Astrocyte (in vitro differentiated cells and primary cell): Measurements from ENCODE around the gene MYO1B. TPM values are rescaled to one million over a fixed set of nuclear protein-coding genes. Genes with fewer than 3 reads are reported as not detected.

Experiments used
- DNase-seq: peaks from one replicate; pipeline ENCODE4 v3.0.0-alpha.2; 2010; ENCODE audit warnings: low read depth
- FAIRE-seq: peaks from 2 replicates; lab custom pipeline; 2011; peaks lifted over from hg19 to GRCh38; lab: Jason Lieb, UNC
- H2AFZ ChIP-seq: 2 replicates; pipeline ENCODE4 v1.6.0; 2012; ENCODE audit warnings: low read depth, low read length, inconsistent platforms
- H3K27ac ChIP-seq: 2 replicates; pipeline ENCODE4 v1.5.1; 2011; ENCODE audit warnings: low read depth, low read length, inconsistent platforms
- H3K27me3 ChIP-seq: 2 replicates; pipeline ENCODE4 v1.6.0; 2011; ENCODE audit warnings: low read length, inconsistent platforms; ENCODE audit not compliant: insufficient read depth
- H3K36me3 ChIP-seq: 2 replicates; pipeline ENCODE4 v1.5.1; 2011; ENCODE audit warnings: low read length, inconsistent platforms; ENCODE audit not compliant: insufficient read depth
- H3K4me1 ChIP-seq: 2 replicates; pipeline ENCODE4 v1.5.1; 2011; ENCODE audit warnings: low read length, inconsistent platforms; ENCODE audit not compliant: insufficient read depth
- H3K4me2 ChIP-seq: 2 replicates; pipeline ENCODE4 v1.6.0; 2012; ENCODE audit warnings: low read length, inconsistent platforms
- H3K4me3 ChIP-seq: 2 replicates; pipeline ENCODE4 v1.5.1; 2011; ENCODE audit warnings: low read depth, mild to moderate bottlenecking, low read length, inconsistent platforms; ENCODE audit not compliant: insufficient read depth
- H3K79me2 ChIP-seq: 2 replicates; pipeline ENCODE4 v1.6.0; 2012; ENCODE audit warnings: mild to moderate bottlenecking, low read length, inconsistent platforms; ENCODE audit not compliant: insufficient read depth
- H3K9ac ChIP-seq: 2 replicates; pipeline ENCODE4 v1.6.0; 2012; ENCODE audit warnings: mild to moderate bottlenecking, low read length, inconsistent platforms
- H3K9me3 ChIP-seq: 2 replicates; pipeline ENCODE4 v1.5.1; 2012; ENCODE audit warnings: low read depth, mild to moderate bottlenecking, low read length, inconsistent platforms; ENCODE audit not compliant: insufficient read depth
- H4K20me1 ChIP-seq: 2 replicates; pipeline ENCODE4 v1.6.0; 2012; ENCODE audit warnings: low read length, inconsistent platforms; ENCODE audit not compliant: insufficient read depth
- H3K27ac Mint-ChIP-seq: one replicate; pipeline ENCODE4 v1.8.0; 2021; ENCODE audit warnings: mild to moderate bottlenecking, mixed read lengths; ENCODE audit not compliant: unreplicated experiment
- H3K27me3 Mint-ChIP-seq: one replicate; pipeline ENCODE4 v1.8.0; 2021; ENCODE audit warnings: low read depth, mixed read lengths; ENCODE audit not compliant: unreplicated experiment
- H3K36me3 Mint-ChIP-seq: one replicate; pipeline ENCODE4 v1.8.0; 2021; ENCODE audit warnings: low read depth, mixed read lengths; ENCODE audit not compliant: unreplicated experiment
- H3K4me1 Mint-ChIP-seq: one replicate; pipeline ENCODE4 v1.8.0; 2021; ENCODE audit warnings: low read depth, mixed read lengths; ENCODE audit not compliant: unreplicated experiment
- H3K4me3 Mint-ChIP-seq: one replicate; pipeline ENCODE4 v1.8.0; 2021; ENCODE audit warnings: mild to moderate bottlenecking, moderate library complexity, mixed read lengths; ENCODE audit not compliant: unreplicated experiment
- H3K9me3 Mint-ChIP-seq: one replicate; pipeline ENCODE4 v1.8.0; 2021; ENCODE audit warnings: mild to moderate bottlenecking, mixed read lengths; ENCODE audit not compliant: unreplicated experiment
- CTCF ChIP-seq: IDR thresholded peaks from 2 replicates; pipeline ENCODE4 v1.5.1; 2011; ENCODE audit warnings: low read depth, mild to moderate bottlenecking, inconsistent platforms, low read length, moderate library complexity; ENCODE audit not compliant: insufficient read depth
- EZH2 ChIP-seq: IDR thresholded peaks from 2 replicates; pipeline ENCODE4 v1.6.1; 2012; ENCODE audit warnings: mild to moderate bottlenecking, low read length, inconsistent platforms; ENCODE audit not compliant: insufficient read depth
- total RNA-seq: library from RNA; stranded (reverse); gene quantifications from 2 replicates; pipeline ENCODE4 v1.2.1, GENCODE V29; 2021

Gene MYO1B
- total RNA-seq, 1 donor from 2014 or later: 95.7 TPM

GRCh38 chr2:191303140-191304005 is 58.2 kb downstream of the MYO1B start:
- Histone ChIP-seq H4K20me1 (peaks cover 62% of the 10 kb centered on the region), H3K4me1 (peaks cover 8% of the 10 kb centered on the region), H3K27ac (no peak overlapping the region), H3K36me3 (peaks cover 8% of the 10 kb centered on the region), H3K27me3 (no peaks in the 10 kb centered on the region), H3K9ac (no peak overlapping the region), H3K9me3 (no peaks in the 10 kb centered on the region), H3K4me3 (no peak overlapping the region), H3K4me2 (no peak overlapping the region), H3K79me2 (peaks cover 95% of the 10 kb centered on the region), H2AFZ (no peak overlapping the region)
- Mint-ChIP-seq H3K9me3 (no peaks in the 10 kb centered on the region), H3K4me1 (peaks cover 28% of the 10 kb centered on the region), H3K27me3 (no peaks in the 10 kb centered on the region), H3K4me3 (no peak overlapping the region), H3K27ac (no peak overlapping the region), H3K36me3 (peaks cover 13% of the 10 kb centered on the region)
- no peak for TF ChIP-seq EZH2
- no peak for TF ChIP-seq CTCF
- no peak for FAIRE-seq
- no peak for DNase-seq

GRCh38 chr2:191304939-191305875 is 60.0 kb downstream of the MYO1B start:
- H3K4me3 ChIP-seq: no peak overlapping the region
- H2AFZ ChIP-seq: no peak overlapping the region
- H3K9me3 Mint-ChIP-seq: no peaks in the 10 kb centered on the region
- no peaks in the 10 kb centered on the region for H3K9me3 ChIP-seq
- H3K27me3 ChIP-seq: no peaks in the 10 kb centered on the region
- H4K20me1 ChIP-seq: peaks cover 68% of the 10 kb centered on the region
- FAIRE-seq (no peak), DNase-seq (peak; percentile 89)
- H3K36me3 Mint-ChIP-seq: peaks cover 10% of the 10 kb centered on the region
- no peak for TF ChIP-seq EZH2
- TF ChIP-seq CTCF: no peak
- no peak overlapping the region for H3K9ac ChIP-seq
- H3K27ac ChIP-seq: no peak overlapping the region
- peaks cover 8% of the 10 kb centered on the region for H3K36me3 ChIP-seq
- H3K4me1 Mint-ChIP-seq: peaks cover 22% of the 10 kb centered on the region
- H3K27me3 Mint-ChIP-seq: no peaks in the 10 kb centered on the region
- H3K79me2 ChIP-seq: peaks cover 95% of the 10 kb centered on the region
- peaks cover 8% of the 10 kb centered on the region for H3K4me1 ChIP-seq
- H3K4me2 ChIP-seq: no peak overlapping the region
- no peak overlapping the region for H3K4me3 Mint-ChIP-seq
- H3K27ac Mint-ChIP-seq: peak overlapping the region; percentile 16
